Lower leg skin (tissue), 3 donors: ENCODE results near the gene DUSP8.

ENCODE experiments used
- CTCF ChIP-seq, 3 donors: fragments of 450-650 bp; IDR thresholded peaks; one replicate each; pipeline ENCODE4 v1.5.1; 2016; ENCODE audit warnings: antibody characterized with exemption in 3 of 3, mild to moderate bottlenecking in 3 of 3, moderate library complexity in 2 of 3
- POLR2A ChIP-seq, 2 donors: fragments of 450-650 bp; IDR thresholded peaks; one replicate each; pipeline ENCODE4 v1.6.1; 2016 to 2017; ENCODE audit warnings: antibody characterized with exemption in 2 of 2, mild to moderate bottlenecking in 1 of 2, moderate library complexity in 1 of 2

GRCh38 chr11:1523077-1523476 is 49.0 kb downstream of the DUSP8 start:
- no peak for TF ChIP-seq POLR2A (IDR thresholded peaks at IDR 0.05)
- no peak for TF ChIP-seq CTCF (IDR thresholded peaks at IDR 0.05)
